MCF 10A (cell line): ENCODE measurements around the gene SLC15A3. TPM values are rescaled to one million over a fixed set of nuclear protein-coding genes. Genes with fewer than 3 reads are reported as not detected.

Experiments used
- BruUV-seq: library from RNA; stranded (reverse); fragments of 400-500 nt; replicated peaks from 2 replicates; lab custom pipeline; 2021; lab: Mats Ljungman, UMichigan
- CTCF ChIA-PET: fragments of 300-600 bp; sonication (Branson Sonifier 250); formaldehyde crosslinking; extraction: SDS; loops from one replicate; lab custom pipeline; 2021; ENCODE audit warnings: antibody characterized with exemption, inconsistent platforms; lab: Yijun Ruan, JAX
- POLR2A ChIA-PET: fragments of 300-600, 350-650 bp; sonication (Branson Sonifier 250); formaldehyde crosslinking; extraction: SDS; loops from one replicate; lab custom pipeline; 2020; ENCODE audit warnings: antibody characterized with exemption, inconsistent platforms; lab: Yijun Ruan, JAX
- DNase-seq: peaks from one replicate; pipeline ENCODE4 v3.0.0-alpha.2; 2018; ENCODE audit not compliant: unreplicated experiment
- H3K27ac Mint-ChIP-seq: one replicate; pipeline ENCODE4 v1.8.0; 2022; ENCODE audit warnings: mild to moderate bottlenecking, low read depth, mixed read lengths; ENCODE audit not compliant: unreplicated experiment
- H3K27me3 Mint-ChIP-seq: one replicate; pipeline ENCODE4 v1.8.0; 2022; ENCODE audit warnings: mixed read lengths; ENCODE audit not compliant: insufficient read depth, unreplicated experiment
- H3K36me3 Mint-ChIP-seq: one replicate; pipeline ENCODE4 v1.8.0; 2022; ENCODE audit warnings: mild to moderate bottlenecking, moderate library complexity, mixed read lengths; ENCODE audit not compliant: insufficient read depth, unreplicated experiment
- H3K4me1 Mint-ChIP-seq: one replicate; pipeline ENCODE4 v1.8.0; 2022; ENCODE audit warnings: mixed read lengths; ENCODE audit not compliant: insufficient read depth, unreplicated experiment
- H3K4me3 Mint-ChIP-seq: one replicate; pipeline ENCODE4 v1.8.0; 2022; ENCODE audit warnings: mild to moderate bottlenecking, moderate library complexity, mixed read lengths; ENCODE audit not compliant: unreplicated experiment
- H3K9me3 Mint-ChIP-seq: one replicate; pipeline ENCODE4 v1.8.0; 2022; ENCODE audit warnings: mixed read lengths; ENCODE audit not compliant: unreplicated experiment
- intact Hi-C: fragments of 100-400 bp; cut with micrococcal nuclease; formaldehyde crosslinking; loops from 2 replicates; pipeline ENCODE4 v1.14.1; 2022
- total RNA-seq: library from RNA; stranded (reverse); gene quantifications from 2 replicates; pipeline ENCODE4 v1.2.3, GENCODE V29; 2022
- TF ChIP-seq, protein P1 (sequence below): fragments of 200-600 bp; IDR thresholded peaks from one replicate; pipeline ENCODE4 v1.8.0; 2022; ENCODE audit warnings: antibody characterized with exemption, mild to moderate bottlenecking; ENCODE audit not compliant: unreplicated experiment

The SLC15A3 gene
- total RNA-seq, 1 experiment from 2014 or later, result not detected

DNA sequence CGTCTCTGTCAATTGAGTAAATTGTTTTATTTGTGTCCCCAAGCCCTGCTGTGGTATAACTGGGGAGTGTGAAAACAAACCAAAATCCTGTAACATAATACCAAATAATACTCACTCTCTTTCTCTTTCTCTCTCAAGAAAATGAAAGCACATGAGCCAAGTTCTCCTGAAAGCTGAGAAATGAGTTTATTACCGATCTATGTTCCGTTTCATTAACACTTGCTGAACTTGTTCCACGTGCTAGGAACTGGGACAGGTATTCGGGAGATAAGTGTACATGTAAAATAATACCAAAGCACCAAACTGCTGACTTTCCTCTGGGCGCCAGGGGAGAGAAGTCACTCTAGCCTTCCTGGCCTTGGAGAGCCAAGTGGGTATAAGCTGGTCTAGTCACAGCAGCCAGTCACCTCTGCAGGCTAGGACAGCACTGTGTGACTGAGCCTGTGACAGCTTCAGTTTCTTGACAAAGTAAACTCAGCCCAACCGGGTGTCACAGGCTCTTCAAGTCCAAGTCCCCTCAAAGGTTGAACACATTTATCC is 42.6 kb upstream of the SLC15A3 start:
- peaks cover 32% of the 10 kb centered on the region for H3K27me3 Mint-ChIP-seq
- CTCF ChIA-PET, result interaction anchor here (0.5 to 0.8 kb wide), 2 partner anchors 82 to 135 kb away, joined by 3 read pairs; no protein-coding TSS in a partner anchor
- POLR2A ChIA-PET, result no interaction called here
- no peak overlapping the region for H3K27ac Mint-ChIP-seq
- H3K4me3 Mint-ChIP-seq, result no peak overlapping the region
- no peaks in the 10 kb centered on the region for H3K9me3 Mint-ChIP-seq
- no peak for DNase-seq
- TF ChIP-seq, protein P1, sequence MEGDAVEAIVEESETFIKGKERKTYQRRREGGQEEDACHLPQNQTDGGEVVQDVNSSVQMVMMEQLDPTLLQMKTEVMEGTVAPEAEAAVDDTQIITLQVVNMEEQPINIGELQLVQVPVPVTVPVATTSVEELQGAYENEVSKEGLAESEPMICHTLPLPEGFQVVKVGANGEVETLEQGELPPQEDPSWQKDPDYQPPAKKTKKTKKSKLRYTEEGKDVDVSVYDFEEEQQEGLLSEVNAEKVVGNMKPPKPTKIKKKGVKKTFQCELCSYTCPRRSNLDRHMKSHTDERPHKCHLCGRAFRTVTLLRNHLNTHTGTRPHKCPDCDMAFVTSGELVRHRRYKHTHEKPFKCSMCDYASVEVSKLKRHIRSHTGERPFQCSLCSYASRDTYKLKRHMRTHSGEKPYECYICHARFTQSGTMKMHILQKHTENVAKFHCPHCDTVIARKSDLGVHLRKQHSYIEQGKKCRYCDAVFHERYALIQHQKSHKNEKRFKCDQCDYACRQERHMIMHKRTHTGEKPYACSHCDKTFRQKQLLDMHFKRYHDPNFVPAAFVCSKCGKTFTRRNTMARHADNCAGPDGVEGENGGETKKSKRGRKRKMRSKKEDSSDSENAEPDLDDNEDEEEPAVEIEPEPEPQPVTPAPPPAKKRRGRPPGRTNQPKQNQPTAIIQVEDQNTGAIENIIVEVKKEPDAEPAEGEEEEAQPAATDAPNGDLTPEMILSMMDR, result no peak
- no TSS peak for BruUV-seq
- no peaks in the 10 kb centered on the region for H3K4me1 Mint-ChIP-seq
- H3K36me3 Mint-ChIP-seq, result peaks cover 4% of the 10 kb centered on the region
- intact Hi-C loops, result no loop called here

GRCh38 chr11:60993615-60994014 is 41.6 kb upstream of the SLC15A3 start:
- POLR2A ChIA-PET, result no interaction called here
- intact Hi-C loops, result no loop called here
- no peak for DNase-seq
- Mint-ChIP-seq H3K36me3 (peaks cover 4% of the 10 kb centered on the region), H3K4me3 (no peak overlapping the region), H3K4me1 (no peaks in the 10 kb centered on the region), H3K27ac (no peak overlapping the region), H3K27me3 (peaks cover 32% of the 10 kb centered on the region), H3K9me3 (no peaks in the 10 kb centered on the region)
- BruUV-seq, result no TSS peak
- TF ChIP-seq, protein P1, result no peak
- CTCF ChIA-PET, result interaction anchor here (0.8 kb wide), 1 partner anchor 136 kb away, joined by 3 read pairs; no protein-coding TSS in a partner anchor

DNA sequence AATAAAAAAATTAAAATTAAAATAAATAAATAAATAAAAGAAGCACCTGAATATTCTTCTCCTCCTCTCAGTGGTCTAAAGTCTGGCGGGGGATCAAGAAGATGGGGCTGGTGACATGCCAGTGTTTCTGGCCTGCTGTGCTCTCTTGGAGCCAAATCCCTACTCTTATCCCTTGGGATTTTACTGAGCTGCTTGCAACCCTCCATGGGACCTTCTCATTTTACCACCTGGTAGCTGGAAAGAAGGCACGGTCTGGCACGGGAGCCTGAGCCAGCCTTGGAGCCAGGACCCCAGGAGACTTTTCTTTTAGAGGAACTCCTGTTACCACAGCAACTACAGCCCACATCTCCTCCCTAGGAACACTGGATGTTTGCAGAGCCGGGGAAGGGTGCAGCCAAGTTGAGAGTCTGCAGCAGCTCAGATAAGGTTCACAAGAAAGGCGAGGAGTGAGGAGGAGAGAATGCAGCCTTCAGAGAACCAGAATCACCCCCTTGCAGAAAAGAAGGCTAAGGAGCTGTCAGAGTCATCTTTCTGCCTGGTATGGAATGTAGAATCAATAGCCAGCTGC is 41.0 kb upstream of the SLC15A3 start:
- ChIA-PET POLR2A (no interaction called here), CTCF (no interaction called here)
- intact Hi-C loops, result no loop called here
- DNase-seq, result no peak
- peaks cover 32% of the 10 kb centered on the region for H3K27me3 Mint-ChIP-seq
- BruUV-seq, result no TSS peak
- TF ChIP-seq, protein P1, result no peak
- H3K4me3 Mint-ChIP-seq, result no peak overlapping the region
- H3K36me3 Mint-ChIP-seq, result peaks cover 4% of the 10 kb centered on the region
- H3K9me3 Mint-ChIP-seq, result no peaks in the 10 kb centered on the region
- no peak overlapping the region for H3K27ac Mint-ChIP-seq
- H3K4me1 Mint-ChIP-seq, result no peaks in the 10 kb centered on the region

DNA sequence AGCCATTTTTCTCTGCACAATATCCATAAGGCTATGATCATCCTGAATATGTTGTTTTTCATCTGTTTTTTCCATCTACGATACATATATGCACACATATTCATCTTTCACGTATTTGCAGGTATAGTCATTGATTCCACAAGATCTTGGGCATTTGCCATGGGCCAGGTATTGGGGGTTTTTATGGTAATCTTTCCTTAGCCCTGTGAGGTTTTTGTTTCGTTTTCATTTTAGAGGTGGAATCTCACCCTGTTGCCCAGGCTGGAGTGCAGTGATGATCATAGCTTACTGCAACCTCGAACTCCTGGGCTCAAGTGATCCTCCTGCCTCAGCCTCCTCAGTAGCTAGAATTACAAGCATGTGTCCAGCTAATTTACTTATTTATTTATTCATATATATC is 39.5 kb upstream of the SLC15A3 start:
- no peak overlapping the region for H3K4me3 Mint-ChIP-seq
- no TSS peak for BruUV-seq
- CTCF ChIA-PET, result interaction anchor here (0.6 kb wide), 2 partner anchors 33 to 127 kb away, joined by 3 to 4 read pairs; no protein-coding TSS in a partner anchor

More for the DNA sequence above, 39.5 kb upstream of the SLC15A3 start:
- Mint-ChIP-seq H3K36me3 (peaks cover 4% of the 10 kb centered on the region), H3K27ac (no peak overlapping the region), H3K27me3 (peaks cover 32% of the 10 kb centered on the region), H3K9me3 (no peaks in the 10 kb centered on the region), H3K4me1 (peaks cover 4% of the 10 kb centered on the region)
- intact Hi-C loops, result no loop called here
- TF ChIP-seq, protein P1, result no peak
- no peak for DNase-seq
- POLR2A ChIA-PET, result no interaction called here
